Kidney capillary endothelial cell (primary cell): Measurements from ENCODE around the gene GPR32.
A peak's percentile ranks its signal among the peaks of the same experiment; 100 is the strongest.
"Not testable (repeated sequence)": the region's sequence is repeated elsewhere in the genome, so short reads cannot be mapped to it uniquely, and the experiment has no call there.

Source experiments
- DNase-seq: peaks from one replicate; pipeline ENCODE4 v3.0.0-alpha.2; 2018; ENCODE audit warnings: low spot score

Gene GPR32

GRCh38 chr19:50803633-50804419 lies 33.6 kb downstream of the GPR32 start:
- no peak for DNase-seq

DNA sequence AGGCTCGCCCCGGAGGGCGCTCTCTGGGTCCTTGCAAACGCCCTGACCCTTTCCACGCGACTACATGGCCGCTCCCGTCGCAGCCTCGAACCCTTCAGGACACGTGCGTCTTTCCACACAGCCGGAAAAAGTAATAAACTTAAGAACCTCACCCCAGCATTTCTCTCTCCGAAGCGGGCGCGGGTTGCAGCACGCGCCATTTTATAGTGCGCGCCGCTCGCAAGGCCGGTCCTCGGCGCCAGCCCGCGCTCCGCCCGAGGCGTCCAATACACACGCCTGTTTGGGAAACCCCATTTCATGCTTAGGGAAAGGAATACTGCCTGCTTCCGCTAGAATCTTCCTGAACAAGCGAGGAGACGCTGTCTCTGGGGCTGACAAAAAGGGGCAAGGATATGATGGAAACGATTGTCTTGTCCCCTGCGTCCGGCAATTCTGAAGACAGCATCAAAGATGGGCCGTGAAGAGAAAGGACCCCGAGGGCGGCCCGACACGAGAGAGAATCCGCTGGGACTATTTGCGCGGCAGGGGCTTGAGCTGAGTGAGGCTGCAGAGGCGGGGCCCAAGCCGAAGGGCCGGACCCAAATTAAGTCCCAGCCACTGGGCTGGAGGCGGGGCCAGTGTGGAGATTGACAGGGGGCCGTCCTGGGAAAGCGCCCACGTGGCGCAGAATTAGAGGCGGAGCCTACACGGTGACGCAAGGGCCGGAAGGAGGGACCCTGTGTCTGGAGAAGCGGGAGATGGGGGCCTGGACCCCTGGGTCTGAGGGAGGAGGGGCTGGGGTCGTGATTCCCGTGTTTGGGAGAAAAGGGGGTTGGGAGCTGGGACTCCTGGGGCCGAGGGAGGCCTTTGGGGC lies 34.4 kb downstream of the GPR32 start:
- peak; percentile 96 for DNase-seq

DNA sequence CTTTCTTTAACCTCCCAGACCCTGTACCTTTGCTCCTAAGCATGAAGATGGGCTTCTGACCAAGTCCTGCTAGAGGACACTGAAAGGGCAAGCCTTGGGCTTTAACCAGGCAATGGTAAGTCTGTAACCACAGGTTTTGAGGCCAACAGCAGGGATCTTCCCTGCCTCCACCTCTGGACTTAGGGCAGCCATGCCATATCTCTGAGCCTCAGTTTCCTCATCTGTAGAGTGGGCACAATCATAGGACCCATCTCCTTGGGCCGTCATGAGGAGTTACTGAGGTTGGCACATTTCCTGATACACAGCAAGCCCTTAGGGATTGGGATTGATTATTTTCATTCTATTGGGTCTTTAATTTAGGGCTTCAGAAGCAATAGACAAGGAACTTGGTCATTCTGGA lies 38.6 kb downstream of the GPR32 start:
- no peak for DNase-seq

DNA sequence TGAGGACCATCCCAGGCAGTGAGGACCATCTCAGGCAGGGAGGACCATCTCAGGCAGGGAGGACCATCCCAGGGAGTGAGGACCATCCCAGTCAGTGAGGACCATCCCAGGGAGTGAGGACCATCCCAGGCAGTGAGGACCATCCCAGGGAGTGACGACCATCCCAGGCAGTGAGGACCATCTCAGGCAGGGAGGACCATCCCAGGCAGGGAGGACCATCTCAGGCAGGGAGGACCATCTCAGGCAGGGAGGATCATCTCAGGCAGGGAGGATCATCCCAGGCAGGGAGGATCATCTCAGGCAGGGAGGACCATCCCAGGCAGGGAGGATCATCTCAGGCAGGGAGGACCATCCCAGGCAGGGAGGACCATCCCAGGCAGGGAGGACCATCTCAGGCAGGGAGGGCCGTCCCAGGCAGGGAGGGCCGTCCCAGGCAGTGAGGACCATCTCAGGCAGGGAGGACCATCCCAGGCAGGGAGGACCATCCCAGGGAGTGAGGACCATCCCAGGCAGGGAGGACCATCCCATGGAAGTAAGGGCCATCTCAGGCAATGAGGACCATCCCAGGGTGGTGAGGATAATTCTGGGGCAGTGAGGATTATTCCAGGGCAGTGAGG lies 41.5 kb downstream of the GPR32 start:
- not testable (repeated sequence) for DNase-seq

GRCh38 chr19:50812474-50812873 lies 42.2 kb downstream of the GPR32 start:
- no peak for DNase-seq

DNA sequence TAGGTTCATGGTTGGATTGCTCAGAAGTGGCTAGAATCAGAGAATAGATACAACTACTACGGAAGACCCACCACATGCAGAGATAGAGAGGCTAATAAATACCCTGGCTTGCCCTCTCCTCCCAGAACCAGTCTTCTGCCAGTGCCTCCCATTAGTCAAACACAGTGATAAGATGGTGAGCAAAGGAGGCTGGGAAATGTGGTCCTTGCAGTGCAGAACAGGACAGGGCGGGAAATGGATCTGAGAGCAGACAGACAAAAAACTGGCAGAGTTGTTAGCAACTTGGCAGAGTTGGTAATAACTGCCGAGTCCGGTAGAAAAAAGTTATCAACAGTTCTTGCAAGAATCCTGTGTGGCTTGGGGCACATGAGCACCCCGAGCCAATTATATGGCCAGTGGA lies 44.6 kb downstream of the GPR32 start:
- no peak for DNase-seq

DNA sequence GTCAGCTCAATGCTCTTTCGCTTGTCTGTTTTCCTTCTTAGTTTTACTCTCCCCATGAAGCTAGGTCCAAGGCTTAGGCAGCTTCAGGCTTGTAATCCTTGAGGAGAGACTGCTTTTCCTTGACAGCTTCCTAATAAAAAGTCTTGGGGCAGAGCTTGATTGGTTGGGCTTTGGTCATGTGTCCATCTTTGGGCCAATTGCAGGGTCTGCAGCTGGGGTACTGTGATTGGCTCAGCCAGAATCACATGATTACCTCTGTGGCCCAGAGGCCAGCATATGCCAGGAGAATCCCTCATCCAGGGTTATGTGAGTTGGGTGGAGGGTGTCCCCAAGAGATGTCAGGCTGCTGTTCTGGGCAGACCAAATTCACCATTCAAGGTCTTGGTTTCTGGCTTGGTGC lies 45.2 kb downstream of the GPR32 start:
- no peak for DNase-seq

DNA sequence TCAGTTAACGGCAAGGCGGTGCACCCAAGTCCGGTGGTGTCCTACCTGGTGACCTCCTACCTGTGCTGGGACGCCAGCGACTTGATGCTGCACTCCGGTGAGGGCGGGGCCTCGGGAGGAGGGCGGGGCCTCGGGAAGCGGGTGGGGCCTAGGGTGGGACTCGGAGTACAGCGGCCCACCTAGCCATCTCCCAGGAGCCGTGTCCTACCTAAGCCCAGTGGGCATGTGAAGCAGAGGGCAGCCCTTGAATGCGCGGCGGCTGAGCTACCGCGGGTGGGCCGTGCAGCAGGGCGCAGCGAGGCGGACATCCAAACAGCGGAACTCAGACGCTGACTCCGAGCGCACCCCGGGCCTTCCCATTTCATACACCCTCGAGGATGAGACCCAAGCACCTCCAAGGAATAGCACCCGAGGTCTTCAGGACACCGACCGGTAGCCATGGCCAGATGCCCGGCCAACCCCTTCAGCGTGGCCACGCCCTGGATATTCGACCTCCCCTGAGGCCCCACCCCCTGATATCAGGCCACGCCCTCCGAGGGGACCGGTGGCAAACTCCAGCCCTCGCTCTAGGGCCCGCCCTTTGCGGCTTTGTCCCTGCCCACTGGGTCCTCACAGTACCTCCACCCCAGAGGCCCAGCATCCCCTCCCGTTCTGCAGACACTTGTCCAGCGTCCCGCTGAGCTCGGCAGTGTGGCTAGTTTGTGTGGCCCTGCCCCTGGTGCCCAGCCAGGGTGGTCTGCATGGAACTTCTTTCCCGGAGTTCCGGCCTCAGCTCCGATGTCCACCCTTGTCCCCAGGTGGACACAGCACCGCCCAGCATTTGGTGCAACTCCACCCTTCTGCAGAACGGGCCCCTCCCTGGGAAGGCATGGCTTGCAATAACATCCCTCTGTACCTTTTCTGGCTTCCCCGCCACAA lies 47.9 kb downstream of the GPR32 start:
- no peak for DNase-seq

- DNase-seq: no peak
These were observed 48.7 kb downstream of the GPR32 start for GRCh38 chr19:50818859-50819472.

GRCh38 chr19:50819636-50820035 lies 49.4 kb downstream of the GPR32 start:
- no peak for DNase-seq

- DNase-seq: no peak
These were observed 49.8 kb downstream of the GPR32 start for GRCh38 chr19:50820086-50820485.

DNA sequence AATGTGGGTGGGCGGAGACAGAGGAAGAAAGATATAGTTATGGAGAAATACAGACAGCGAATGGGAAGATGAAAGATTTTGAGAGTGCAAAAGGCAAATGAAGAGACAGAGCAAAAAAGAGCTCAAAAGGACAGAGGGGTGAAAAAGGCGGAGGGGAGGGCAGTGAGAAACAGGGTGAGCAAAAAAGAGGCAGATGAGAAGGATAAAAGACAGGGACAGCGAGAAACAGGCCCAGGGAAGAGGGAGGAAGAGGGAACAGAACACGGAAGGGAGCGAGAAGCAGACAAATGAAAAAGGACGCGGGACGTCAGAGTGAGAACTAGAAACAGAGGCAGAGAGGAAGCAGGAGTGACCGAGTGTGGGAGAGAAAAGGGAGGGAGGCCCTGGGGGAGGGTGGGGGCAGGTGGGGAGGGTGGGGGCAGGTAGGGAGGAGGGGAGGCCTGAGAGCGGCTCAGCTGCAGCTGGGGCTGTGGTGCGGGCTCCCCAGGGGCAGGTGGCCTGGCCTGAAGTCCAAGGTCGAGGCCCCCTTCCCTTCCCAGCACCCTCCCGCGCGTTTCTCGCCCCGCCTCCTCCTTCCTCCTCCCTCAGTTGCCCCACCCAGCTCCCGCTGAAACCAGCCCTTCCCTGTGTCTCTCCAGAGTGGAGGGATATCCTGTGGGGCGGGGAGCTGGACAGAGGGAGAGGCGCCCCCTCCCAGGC lies 50.4 kb downstream of the GPR32 start:
- DNase-seq: no peak

GRCh38 chr19:50821248-50821612 lies 51.0 kb downstream of the GPR32 start:
- no peak for DNase-seq
